OCI-LY3 (cell line): ENCODE data around the gene ADCY6.

ENCODE experiments used
- CTCF ChIP-seq: fragments of 200-600, 300-600 bp; sonication (generic); IDR thresholded peaks from 2 replicates; pipeline ENCODE4 v1.5.1; 2014; ENCODE audit warnings: antibody characterized with exemption, low read length, low read depth
- EZH2phosphoT487 ChIP-seq: fragments of 200-600 bp; shearing (Covaris generic); IDR thresholded peaks from 2 replicates; pipeline ENCODE4 v1.6.1; 2018; ENCODE audit warnings: antibody characterized with exemption, mixed run types, low read depth

- no peak for TF ChIP-seq CTCF
- TF ChIP-seq EZH2phosphoT487 = no peak
These were observed 23.5 kb upstream of the ADCY6 start for GRCh38 chr12:48812389-48812788.
